Skeletal muscle tissue (tissue), 4 donors: ENCODE measurements around the gene WT1. TPM values are rescaled to one million over a fixed set of nuclear protein-coding genes. Genes with fewer than 3 reads are reported as not detected.

Experiments
- H3K27ac ChIP-seq: one replicate; pipeline ENCODE4 v1.7.0; 2013; ENCODE audit warnings: mild to moderate bottlenecking, low read depth, low read length, inconsistent platforms
- H3K27me3 ChIP-seq, 3 donors: one replicate each; pipeline ENCODE4 v1.7.0; 2013; ENCODE audit warnings: low read length in 3 of 3; ENCODE audit not compliant: control insufficient read depth in 3 of 3, insufficient read depth in 3 of 3
- H3K36me3 ChIP-seq, 3 donors: one replicate each; pipeline ENCODE4 v1.7.0; 2013; ENCODE audit warnings: low read length in 3 of 3; ENCODE audit not compliant: control insufficient read depth in 3 of 3, insufficient read depth in 3 of 3
- H3K4me1 ChIP-seq, 3 donors: one replicate each; pipeline ENCODE4 v1.7.0; 2013; ENCODE audit warnings: low read length in 3 of 3, mild to moderate bottlenecking in 3 of 3; ENCODE audit not compliant: control insufficient read depth in 3 of 3, insufficient read depth in 3 of 3
- H3K4me3 ChIP-seq, 3 donors: one replicate each; pipeline ENCODE4 v1.7.0; 2013; ENCODE audit warnings: low read length in 3 of 3
- H3K9ac ChIP-seq, 3 donors: one replicate each; pipeline ENCODE4 v1.7.0; 2013; ENCODE audit warnings: low read length in 3 of 3, mild to moderate bottlenecking in 3 of 3, moderate library complexity in 2 of 3, low read depth in 1 of 3
- H3K9me3 ChIP-seq, 3 donors: one replicate each; pipeline ENCODE4 v1.7.0; 2013; ENCODE audit warnings: low read length in 3 of 3; ENCODE audit not compliant: control insufficient read depth in 3 of 3
- total RNA-seq: library from RNA; depleted of rRNA; stranded (reverse); fragments of >200 nt; gene quantifications from one replicate; pipeline ENCODE4 v1.2.3, GENCODE V29; 2014
- donor health status: Osteomylitis.

Gene WT1
- total RNA-seq, 1 donor from 2014 or later: not detected

DNA sequence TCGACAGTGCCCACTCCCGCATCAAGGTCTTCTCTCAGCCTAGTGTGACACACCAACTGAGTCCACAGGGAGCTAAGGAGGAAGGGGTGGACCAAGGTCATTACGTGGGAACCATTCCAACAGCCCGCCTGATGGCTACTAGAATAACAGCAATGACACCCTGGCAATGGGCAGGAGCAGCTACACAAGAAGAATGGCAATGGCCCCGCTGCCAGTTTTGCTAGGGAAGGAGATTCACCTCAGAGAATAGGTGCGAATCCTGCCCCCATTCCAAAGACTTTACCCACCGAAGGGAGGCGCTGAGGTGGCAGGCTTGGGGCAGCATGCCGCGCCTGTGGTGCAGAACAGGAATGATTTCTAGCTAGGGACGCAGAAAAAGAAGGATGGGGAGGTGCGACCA is 9.1 kb downstream of the WT1 start:
- H3K4me1 ChIP-seq: no peaks in the 10 kb centered on the region

GRCh38 chr11:32425761-32426160 is 9.6 kb downstream of the WT1 start:
- peaks cover 51 to 62% (median 54%) of the 10 kb centered on the region in 3 donors for H3K27me3 ChIP-seq
- no peaks in the 10 kb centered on the region for H3K4me1 ChIP-seq
- H3K27ac ChIP-seq: no peak overlapping the region
- H3K9me3 ChIP-seq: no peaks in the 10 kb centered on the region
- H3K36me3 ChIP-seq: no peaks in the 10 kb centered on the region
- H3K4me3 ChIP-seq: no peak overlapping the region
- no peak overlapping the region for H3K9ac ChIP-seq

More for the DNA sequence above, 9.1 kb downstream of the WT1 start:
- H3K27me3 ChIP-seq: peaks cover 55 to 62% (median 58%) of the 10 kb centered on the region in 3 donors
- H3K4me3 ChIP-seq: no peak overlapping the region
- H3K36me3 ChIP-seq: no peaks in the 10 kb centered on the region
- H3K27ac ChIP-seq: no peak overlapping the region
- H3K9me3 ChIP-seq: no peaks in the 10 kb centered on the region
- no peak overlapping the region for H3K9ac ChIP-seq

DNA sequence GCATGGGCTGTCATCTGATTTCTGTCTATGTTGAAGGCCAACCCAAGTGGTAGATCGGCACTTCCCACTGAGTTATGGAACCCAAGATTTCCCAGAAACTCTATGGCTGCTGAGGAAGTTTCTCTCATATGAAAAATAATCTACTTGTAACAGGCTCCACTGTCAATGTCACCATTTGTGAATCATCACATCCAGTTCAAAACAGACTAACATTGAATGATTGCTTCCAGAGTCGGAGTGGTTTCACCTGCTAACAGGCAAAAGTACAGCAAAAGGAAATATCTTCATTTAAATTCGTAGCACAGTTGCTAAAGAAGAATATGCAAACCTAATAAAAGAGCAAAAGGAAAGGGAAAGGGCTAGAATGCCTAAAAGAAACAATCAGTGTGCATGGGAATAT is 12.8 kb downstream of the WT1 start:
- Histone ChIP-seq H3K4me3 (no peak overlapping the region), H3K27me3 (peaks cover 22 to 37% (median 25%) of the 10 kb centered on the region in 3 donors), H3K9me3 (no peaks in the 10 kb centered on the region), H3K27ac (no peak overlapping the region), H3K4me1 (no peaks in the 10 kb centered on the region), H3K36me3 (no peaks in the 10 kb centered on the region), H3K9ac (no peak overlapping the region)

DNA sequence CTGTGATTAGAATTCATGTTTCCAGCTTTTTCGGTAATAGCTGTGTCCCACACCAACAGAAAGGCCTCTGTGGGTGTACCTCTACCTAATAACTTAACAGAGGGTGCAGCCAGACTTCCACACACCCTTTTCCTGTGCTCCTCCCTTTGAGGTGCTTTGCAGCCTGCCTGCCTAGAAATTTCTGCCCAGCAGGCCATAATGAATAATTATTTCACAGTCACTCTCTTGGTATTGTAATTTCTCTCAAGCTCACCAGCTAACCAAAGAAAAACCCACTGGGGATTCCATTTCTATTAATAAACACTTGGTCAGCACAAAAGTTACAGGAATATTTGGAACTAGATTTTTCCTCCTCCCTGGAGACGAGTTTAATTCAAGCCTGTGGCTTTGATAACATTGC is 13.3 kb downstream of the WT1 start:
- H3K9me3 ChIP-seq: no peaks in the 10 kb centered on the region
- H3K27ac ChIP-seq: no peak overlapping the region
- H3K27me3 ChIP-seq: peaks cover 16 to 32% (median 25%) of the 10 kb centered on the region in 3 donors

DNA sequence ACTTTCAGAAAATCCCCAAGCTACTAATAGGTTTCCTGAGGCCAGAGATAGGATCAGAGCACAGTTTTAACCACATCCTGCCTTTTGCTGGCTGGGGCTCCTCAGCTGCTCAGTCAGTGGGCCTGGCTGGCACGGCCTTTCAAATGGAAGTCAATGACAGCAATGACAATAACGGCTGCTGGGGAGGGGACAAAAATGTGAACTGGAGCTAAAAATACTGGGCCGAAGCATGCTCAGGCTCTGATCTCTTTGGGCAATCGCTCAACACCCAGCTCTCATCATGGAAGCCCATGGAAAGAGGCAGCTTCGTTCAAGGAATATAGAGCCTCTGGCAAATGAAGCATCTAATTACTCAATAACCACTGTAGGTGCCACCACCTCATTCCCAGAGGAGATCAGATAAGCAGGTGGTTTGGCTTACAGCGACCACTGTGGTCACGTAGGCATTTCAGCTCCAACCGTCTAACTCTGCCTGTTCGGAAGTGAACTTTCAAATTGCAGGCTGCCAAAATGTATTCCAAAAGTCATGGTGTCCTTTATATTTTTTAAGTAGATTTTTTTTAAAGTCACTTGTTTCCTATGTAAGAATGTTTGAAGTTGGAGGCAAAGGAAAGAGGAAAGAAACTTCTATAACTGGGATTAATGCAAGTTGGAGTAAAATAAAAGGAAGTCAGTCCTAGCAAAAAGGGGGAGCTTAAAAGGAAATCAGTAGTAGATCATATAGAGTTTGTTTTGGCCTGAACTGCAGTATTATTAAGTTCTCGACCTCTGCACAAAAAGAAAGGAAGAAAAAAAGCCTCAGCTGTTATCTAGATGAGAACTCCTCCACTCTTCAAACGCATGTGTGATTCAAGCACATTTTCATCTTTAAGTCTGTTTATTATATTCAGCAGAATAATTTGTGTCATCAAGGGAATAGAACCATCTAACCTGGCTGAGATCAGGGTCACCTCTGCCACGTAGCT is 14.1 kb downstream of the WT1 start:
- Histone ChIP-seq H3K9ac (no peak overlapping the region), H3K27ac (no peak overlapping the region), H3K36me3 (no peaks in the 10 kb centered on the region), H3K4me3 (no peak overlapping the region), H3K9me3 (no peaks in the 10 kb centered on the region), H3K4me1 (no peaks in the 10 kb centered on the region), H3K27me3 (peaks cover 17 to 33% (median 22%) of the 10 kb centered on the region in 3 donors)

More for the DNA sequence above, 13.3 kb downstream of the WT1 start:
- Histone ChIP-seq H3K4me1 (no peaks in the 10 kb centered on the region), H3K9ac (no peak overlapping the region), H3K36me3 (no peaks in the 10 kb centered on the region), H3K4me3 (no peak overlapping the region)

- H3K27me3 ChIP-seq: peaks cover 11 to 30% (median 13%) of the 10 kb centered on the region in 3 donors
- H3K4me1 ChIP-seq: no peaks in the 10 kb centered on the region
- H3K4me3 ChIP-seq: no peak overlapping the region
- no peaks in the 10 kb centered on the region for H3K36me3 ChIP-seq
- no peaks in the 10 kb centered on the region for H3K9me3 ChIP-seq
- no peak overlapping the region for H3K27ac ChIP-seq
- no peak overlapping the region for H3K9ac ChIP-seq
These were observed 15.2 kb downstream of the WT1 start for GRCh38 chr11:32420139-32420538.

DNA sequence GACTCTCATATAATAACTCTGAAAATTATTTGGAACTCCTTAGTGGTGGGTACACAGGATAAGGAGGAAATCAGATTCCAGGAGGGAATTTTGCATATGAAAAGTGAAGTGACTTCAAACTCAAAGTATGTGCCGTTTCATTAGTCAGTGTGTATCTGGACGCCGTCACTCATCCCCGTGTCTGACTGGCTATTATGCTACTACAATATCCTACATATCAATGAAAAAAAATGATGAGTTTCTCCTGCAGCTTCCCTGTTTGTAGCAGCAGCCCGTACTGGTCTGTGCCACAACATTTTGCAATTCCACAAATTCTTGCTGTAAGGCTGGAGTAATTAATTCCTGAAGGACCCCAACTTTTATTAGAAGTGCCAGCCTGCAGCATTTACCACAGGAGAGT is 16.5 kb downstream of the WT1 start:
- H3K4me3 ChIP-seq: no peak overlapping the region
- no peak overlapping the region for H3K9ac ChIP-seq
- no peaks in the 10 kb centered on the region for H3K4me1 ChIP-seq
- no peaks in the 10 kb centered on the region for H3K9me3 ChIP-seq
- peaks cover 2 to 22% (median 11%) of the 10 kb centered on the region in 3 donors for H3K27me3 ChIP-seq
- no peaks in the 10 kb centered on the region for H3K36me3 ChIP-seq
- H3K27ac ChIP-seq: no peak overlapping the region

DNA sequence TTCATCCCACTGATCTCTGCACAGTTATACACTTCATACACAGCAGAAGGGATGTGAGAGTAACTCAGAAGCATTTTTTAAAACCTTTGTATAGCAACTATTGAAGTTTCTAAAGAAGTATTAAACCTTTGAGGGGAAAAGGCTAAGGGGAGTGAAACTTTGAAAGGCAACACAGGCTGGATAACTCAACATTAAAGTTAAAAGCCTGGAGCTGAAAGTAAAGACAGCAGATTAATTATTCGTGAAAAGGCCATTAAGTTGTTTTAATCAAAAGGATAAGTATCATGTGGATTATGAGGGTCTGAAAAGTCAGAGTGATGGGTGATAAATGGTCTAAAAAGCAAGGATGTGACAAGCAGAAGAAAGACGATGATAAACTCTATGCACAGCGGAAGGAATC is 17.5 kb downstream of the WT1 start:
- H3K4me1 ChIP-seq: no peaks in the 10 kb centered on the region
- no peaks in the 10 kb centered on the region for H3K36me3 ChIP-seq
- H3K4me3 ChIP-seq: no peak overlapping the region
- no peaks in the 10 kb centered on the region for H3K9me3 ChIP-seq
- peaks cover 2 to 23% (median 11%) of the 10 kb centered on the region in 3 donors for H3K27me3 ChIP-seq
- H3K27ac ChIP-seq: no peak overlapping the region
- no peak overlapping the region for H3K9ac ChIP-seq

DNA sequence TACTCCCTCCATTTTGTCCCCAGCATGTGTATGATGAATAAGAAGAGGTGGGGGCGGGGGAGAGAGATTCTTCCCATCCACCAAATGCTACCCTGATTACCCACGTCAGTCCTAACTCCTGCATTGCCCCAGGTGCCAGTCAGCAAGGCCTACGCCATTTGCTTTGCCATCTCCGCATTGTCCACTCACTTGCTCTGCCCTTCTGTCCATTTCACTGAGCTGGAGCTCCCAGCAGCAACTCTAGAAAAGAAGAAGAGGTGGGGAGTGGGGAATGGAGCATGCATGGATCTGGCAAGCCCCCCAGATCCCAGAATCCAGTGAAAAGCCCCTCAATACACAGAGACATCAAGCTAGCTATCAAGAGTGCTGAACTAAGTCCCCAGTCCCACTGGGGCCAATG is 19.0 kb downstream of the WT1 start:
- H3K27ac ChIP-seq: no peak overlapping the region
- H3K9me3 ChIP-seq: no peaks in the 10 kb centered on the region
- H3K27me3 ChIP-seq: peaks cover 0 to 29% (median 7%) of the 10 kb centered on the region in 3 donors
- H3K36me3 ChIP-seq: no peaks in the 10 kb centered on the region
- no peaks in the 10 kb centered on the region for H3K4me1 ChIP-seq
- no peak overlapping the region for H3K9ac ChIP-seq
- H3K4me3 ChIP-seq: no peak overlapping the region

DNA sequence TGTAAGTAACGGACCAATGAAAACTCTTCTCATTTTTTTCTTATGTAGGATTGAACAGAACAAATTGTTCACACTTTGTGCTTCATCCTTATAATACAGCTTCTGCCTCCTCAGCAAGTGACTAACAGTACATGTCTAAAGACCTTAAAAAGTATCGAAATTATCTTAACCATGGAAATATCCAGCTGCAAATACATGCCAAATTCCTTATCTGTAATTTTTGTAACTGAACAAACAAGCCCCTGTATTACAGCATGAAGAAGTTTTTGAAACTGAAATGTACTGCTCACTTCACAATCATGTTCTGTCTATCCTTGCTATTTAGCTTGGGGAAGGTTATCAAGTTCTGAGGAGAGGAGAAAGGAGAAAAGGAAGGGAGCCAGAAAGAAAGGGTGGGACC is 20.4 kb downstream of the WT1 start:
- H3K9ac ChIP-seq: no peak overlapping the region
- H3K27me3 ChIP-seq: peaks cover 0 to 22% (median 7%) of the 10 kb centered on the region in 3 donors
- no peak overlapping the region for H3K4me3 ChIP-seq
- H3K4me1 ChIP-seq: no peaks in the 10 kb centered on the region
- no peaks in the 10 kb centered on the region for H3K9me3 ChIP-seq
- no peaks in the 10 kb centered on the region for H3K36me3 ChIP-seq
- no peak overlapping the region for H3K27ac ChIP-seq
